Cortex of kidney (tissue), 1 donor: ENCODE measurements around the gene SIGLEC9.
A peak's percentile ranks its signal among the peaks of the same experiment; 100 is the strongest.

Source experiments
- DNase-seq: peaks from one replicate; lab custom pipeline; 2025; lab: John Stamatoyannopoulos, UW

The SIGLEC9 gene

GRCh38 chr19:51097166-51097738, 27.5 kb upstream of the SIGLEC9 start:
- no peak for DNase-seq

- DNase-seq = no peak
Observed at GRCh38 chr19:51097796-51098195, 26.9 kb upstream of the SIGLEC9 start.

- no peak for DNase-seq
Observed at GRCh38 chr19:51098365-51099046, 26.2 kb upstream of the SIGLEC9 start.

GRCh38 chr19:51099047-51099382, 25.7 kb upstream of the SIGLEC9 start:
- no peak for DNase-seq

DNA sequence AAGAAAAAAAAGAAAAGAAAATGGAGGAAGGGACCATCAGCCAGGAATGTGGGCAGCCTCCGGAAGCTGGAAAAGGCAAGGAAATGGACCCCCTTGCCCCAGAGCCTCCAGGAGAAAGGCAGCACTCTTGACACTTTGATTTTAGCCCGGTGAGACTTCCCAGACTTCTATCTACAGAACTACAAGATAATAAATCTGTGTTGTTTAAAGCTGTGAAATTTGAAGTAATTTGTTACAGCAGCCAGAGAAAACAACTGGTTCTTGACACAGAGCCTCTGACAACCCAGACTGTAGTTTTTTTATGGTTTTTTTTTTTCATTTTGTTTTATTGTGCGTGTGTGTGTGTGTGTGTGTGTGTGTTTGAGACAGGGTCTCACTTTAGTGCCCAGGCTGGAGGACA, 24.1 kb upstream of the SIGLEC9 start:
- DNase-seq = no peak

DNA sequence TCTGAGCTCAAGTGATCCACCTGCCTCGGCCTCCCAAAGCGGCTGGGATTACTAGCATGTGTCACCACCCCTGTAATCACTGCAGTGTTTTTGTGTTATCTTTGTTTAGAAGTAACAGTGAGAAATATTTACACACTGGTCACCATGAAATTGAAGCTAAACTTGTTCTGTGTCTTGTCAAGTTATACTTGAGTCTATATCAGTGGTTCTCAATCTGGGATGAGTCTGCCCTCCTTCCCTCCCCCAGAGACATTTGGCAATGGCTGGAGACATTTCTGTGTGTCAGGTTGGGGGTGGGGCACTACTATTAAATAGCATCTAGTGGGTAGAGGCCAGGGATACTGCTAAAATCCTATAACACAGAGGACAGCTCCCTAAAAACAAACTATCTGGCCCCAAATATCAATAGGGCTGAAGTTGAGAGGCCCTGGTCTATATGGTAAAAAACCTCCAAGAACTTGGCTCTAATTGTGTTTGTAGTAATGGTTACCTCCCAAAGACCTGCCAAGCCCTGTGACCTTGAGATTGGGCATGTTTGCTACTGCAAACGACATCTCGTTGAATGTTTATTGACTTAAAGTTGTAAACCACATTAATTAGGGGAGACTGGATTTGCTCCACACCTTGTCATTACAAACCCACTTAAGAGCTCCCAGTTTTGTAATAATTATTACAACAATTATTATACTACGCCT, 23.4 kb upstream of the SIGLEC9 start:
- DNase-seq = no peak

GRCh38 chr19:51102991-51103390, 21.7 kb upstream of the SIGLEC9 start:
- no peak for DNase-seq

DNA sequence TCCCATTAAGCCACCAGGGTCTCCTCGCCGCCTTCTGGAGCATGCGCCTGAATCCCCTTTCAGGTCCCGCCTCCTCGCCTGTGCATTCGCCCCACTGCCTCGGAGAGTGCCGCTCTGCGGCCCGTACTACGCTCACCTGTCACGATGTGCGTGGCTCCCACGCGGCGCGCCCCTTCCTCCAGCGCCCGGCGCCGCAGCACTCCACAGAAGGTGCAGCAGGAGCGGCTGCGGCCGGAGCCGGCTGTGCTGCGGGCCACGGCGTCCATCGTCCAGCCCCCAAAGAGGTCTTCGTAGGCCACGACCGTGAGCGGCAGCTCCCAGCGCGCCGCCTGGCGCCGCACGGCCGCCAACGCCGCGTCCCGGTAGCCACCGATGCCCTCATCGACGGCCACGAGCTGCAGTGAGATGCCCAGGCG, 20.8 kb upstream of the SIGLEC9 start:
- DNase-seq = no peak

DNA sequence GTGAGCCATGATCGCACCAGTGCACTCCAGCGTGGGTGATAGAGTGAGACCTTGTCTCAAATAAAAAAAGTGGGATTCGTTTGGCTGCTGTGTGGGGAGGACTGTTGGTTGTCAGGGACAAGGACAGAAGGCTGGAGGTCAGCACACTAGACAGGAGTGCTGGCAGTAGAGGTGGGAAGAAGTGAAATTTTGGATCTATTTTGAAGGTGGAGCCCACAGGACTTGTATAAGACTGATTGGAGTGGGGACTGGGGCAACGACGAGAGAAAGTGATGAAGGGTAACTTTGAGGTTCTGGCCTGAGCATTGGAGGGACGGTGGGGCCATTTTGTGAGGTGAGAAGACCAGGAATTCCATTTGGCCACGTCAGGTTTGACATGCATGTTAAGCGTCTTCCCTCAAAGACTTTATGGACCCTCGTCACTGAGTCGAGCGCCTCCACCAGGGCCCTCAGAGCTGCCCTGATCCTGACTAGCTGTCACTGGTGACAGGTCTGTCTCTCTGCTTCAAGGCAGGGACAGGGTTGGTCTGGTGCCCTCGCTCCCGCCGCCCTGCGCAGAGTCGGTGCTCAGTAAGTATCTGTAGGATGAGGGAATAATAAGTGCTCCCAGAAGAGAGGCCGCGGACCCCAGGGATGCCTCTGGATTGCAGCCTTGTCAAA, 17.2 kb upstream of the SIGLEC9 start:
- DNase-seq = no peak

DNA sequence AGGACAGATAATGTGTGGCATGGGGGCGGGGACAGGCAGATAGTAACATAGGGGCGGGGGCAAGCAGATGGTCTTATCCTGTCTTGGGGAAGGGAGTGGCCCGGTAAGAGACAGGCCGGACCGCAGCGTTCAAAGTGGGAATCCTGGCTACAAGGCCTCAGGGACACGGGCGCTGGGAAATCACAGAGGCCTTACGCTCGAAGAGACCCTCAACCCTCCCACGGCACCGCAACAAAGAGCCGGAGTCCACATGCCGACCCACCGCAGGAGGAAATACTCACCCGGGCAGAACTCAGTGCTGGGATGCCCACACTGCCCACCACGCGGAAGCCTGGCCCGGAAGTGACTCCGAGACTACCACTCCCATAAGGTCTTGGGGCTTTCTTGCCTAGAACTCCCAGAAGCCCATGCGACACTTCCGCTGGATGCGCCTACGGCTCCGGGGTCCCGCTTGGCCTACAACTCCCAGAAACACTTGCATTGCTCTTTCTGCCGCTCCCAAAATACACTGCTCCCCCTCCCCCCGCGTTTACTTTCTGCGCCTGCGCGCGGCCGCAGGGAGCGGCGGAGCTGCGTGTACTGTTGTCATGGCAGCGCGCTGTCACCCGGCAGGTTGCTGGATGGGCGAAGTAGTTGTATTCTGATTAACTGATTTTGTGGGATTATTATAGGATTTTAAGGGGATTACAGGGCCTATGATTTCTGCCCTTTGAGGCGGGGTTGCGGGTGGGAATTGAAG, 16.5 kb upstream of the SIGLEC9 start, which contains the start of gene CTU1:
Gene CTU1, minus strand, starts transcription at position 344 of the 739 bp plus-strand sequence. CDS start 3,840 bp downstream, outside the sequence.
- DNase-seq = peak; percentile 50

DNA sequence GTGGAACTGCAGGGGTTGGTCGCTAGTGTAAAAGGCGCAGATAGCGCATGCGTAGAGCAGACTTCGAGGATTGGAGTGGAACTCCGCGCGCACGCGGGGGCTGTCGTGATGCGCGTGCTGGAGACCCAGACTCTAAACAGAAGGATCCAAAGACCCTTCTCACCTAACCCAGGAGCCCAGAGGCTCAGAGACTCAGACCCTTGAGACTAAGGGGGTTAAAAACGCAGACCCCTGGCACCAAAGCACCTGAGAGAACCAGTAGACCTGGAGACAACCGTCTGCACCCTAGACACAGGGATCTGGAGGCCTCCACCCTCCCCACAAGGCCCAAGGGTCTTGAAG, 15.9 kb upstream of the SIGLEC9 start:
- no peak for DNase-seq

DNA sequence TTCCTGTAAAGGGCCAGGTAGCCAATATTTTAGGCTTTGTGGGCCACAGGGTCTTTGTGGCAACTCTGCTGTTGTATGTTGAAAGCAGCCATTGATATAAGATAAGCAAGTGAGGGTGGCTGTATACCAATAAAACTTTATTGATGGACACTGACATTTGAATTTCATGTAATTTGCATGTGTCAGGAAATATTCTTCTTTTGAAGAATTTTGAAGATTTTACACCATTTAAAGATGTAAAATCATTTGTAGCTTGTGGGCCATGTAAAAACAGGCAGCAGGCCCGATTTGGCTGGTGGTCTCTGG, 14.1 kb upstream of the SIGLEC9 start:
- no peak for DNase-seq

GRCh38 chr19:51111606-51112005, 13.1 kb upstream of the SIGLEC9 start:
- no peak for DNase-seq

DNA sequence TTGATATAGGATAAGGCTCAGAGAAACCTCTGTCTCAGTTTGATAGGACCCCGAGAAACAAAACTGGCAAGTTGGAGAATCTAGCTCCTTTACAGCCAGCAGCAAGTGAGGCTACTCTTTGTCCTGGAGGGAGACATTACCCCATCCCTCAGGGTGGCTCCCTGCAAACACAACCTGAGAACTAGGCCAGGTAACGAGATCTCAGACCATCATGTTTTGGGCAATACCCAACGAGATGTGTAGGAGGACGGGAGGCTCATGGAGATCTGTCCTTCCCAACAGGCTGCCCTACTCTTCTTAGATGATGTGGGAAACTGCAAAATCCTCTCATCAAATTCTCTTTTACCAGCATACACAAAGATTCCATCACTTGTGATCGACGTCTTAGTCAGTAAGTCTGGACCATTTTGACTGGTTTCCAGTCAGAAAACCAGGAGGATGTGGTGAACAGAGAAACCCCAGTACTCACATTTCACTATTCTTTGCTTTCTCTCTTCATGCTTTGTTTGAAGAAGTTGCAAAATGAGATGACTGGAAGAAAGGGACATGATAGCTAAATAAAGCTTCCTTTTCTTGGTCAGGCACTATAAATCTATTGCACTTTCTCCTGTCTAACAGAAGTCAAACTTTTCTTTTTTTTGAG, 10.5 kb upstream of the SIGLEC9 start:
- no peak for DNase-seq

GRCh38 chr19:51116736-51117286, 7.9 kb upstream of the SIGLEC9 start:
- DNase-seq = no peak

- DNase-seq = no peak
Observed at GRCh38 chr19:51119101-51119500, 5.6 kb upstream of the SIGLEC9 start.

DNA sequence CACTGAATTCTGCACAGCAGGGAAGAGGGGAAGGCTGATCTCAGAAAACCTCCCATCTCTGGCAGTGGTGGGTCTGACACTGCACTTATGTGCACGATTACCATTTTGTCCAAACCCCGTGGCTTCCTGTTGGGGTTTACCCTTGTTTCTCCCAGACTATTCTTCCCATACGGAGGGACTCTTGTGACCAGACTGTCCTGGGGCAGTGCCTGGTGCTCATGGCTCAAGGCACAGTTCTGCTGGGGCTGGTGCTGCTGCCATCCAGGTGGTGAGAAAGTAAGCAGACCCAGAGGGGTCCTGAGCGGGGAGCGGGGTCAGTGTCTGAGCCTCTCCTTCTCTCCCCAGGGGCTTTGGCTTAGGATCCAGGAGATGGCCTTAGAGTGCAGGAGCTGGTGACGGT, 5.1 kb upstream of the SIGLEC9 start:
- no peak for DNase-seq

GRCh38 chr19:51120160-51120559, 4.5 kb upstream of the SIGLEC9 start:
- DNase-seq = no peak

- no peak for DNase-seq
Observed at GRCh38 chr19:51121257-51121656, 3.4 kb upstream of the SIGLEC9 start.

- DNase-seq = no peak
Observed at GRCh38 chr19:51122112-51122981, 2.4 kb upstream of the SIGLEC9 start.

DNA sequence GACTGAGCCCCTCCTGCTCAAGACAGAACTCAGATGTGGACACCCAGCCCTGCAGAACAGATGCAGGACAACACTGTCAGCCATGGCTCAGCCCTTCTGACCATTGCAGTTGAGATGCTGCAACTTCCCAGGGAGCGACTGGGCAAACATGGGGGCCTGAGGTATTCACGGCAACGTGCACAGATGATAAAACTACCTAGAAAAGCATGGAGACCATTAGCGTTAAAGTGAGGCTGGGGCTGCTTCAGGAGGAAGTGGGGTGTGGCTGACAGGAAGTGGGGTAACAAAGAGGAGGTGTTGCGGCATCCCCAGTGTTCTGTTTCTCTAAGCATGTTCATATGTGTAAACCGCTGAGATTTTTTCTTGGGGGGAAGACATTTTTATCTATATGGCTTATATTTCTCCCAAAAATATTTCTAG, 1.3 kb upstream of the SIGLEC9 start:
- DNase-seq = no peak
